NCI-H82 (cell line): ENCODE results near the gene SUMO3.
A peak's percentile ranks its signal among the peaks of the same experiment; 100 is the strongest.

Source experiments
- DNase-seq: peaks from one replicate; lab custom pipeline; 2025; lab: John Stamatoyannopoulos, UW

SUMO3 gene

GRCh38 chr21:44801468-44802395 is 16.1 kb downstream of the SUMO3 start, which contains the start of gene UBE2G2:
Gene UBE2G2, minus strand, starts transcription at chr21:44801820. Its CDS starts 72 bp downstream, at chr21:44801748.
- peak; percentile 88 for DNase-seq

GRCh38 chr21:44800971-44801467 is 16.8 kb downstream of the SUMO3 start:
- DNase-seq: peak; percentile 60

- peak; percentile 41 for DNase-seq
Observed at GRCh38 chr21:44800103-44800502, 17.8 kb downstream of the SUMO3 start.

- DNase-seq: no peak
Observed at GRCh38 chr21:44799646-44800045, 18.2 kb downstream of the SUMO3 start.

GRCh38 chr21:44797775-44798174 is 20.1 kb downstream of the SUMO3 start:
- no peak for DNase-seq

GRCh38 chr21:44795342-44795741 is 22.5 kb downstream of the SUMO3 start:
- DNase-seq: no peak

GRCh38 chr21:44793592-44794374 is 24.1 kb downstream of the SUMO3 start:
- peak; percentile 47 for DNase-seq

GRCh38 chr21:44792702-44793591 is 24.9 kb downstream of the SUMO3 start:
- peak; percentile 76 for DNase-seq

GRCh38 chr21:44791993-44792392 is 25.9 kb downstream of the SUMO3 start:
- DNase-seq: no peak

GRCh38 chr21:44791246-44791645 is 26.6 kb downstream of the SUMO3 start:
- DNase-seq: no peak

- DNase-seq: no peak
Observed at GRCh38 chr21:44790368-44790767, 27.5 kb downstream of the SUMO3 start.

- DNase-seq: no peak
Observed at GRCh38 chr21:44789880-44790279, 28.0 kb downstream of the SUMO3 start.

GRCh38 chr21:44785620-44786335 is 32.1 kb downstream of the SUMO3 start:
- no peak for DNase-seq

GRCh38 chr21:44784810-44785209 is 33.1 kb downstream of the SUMO3 start:
- DNase-seq: no peak

GRCh38 chr21:44783020-44783696 is 34.7 kb downstream of the SUMO3 start:
- no peak for DNase-seq

- no peak for DNase-seq
Observed at GRCh38 chr21:44780767-44781459, 36.9 kb downstream of the SUMO3 start.

GRCh38 chr21:44780137-44780502 is 37.7 kb downstream of the SUMO3 start:
- DNase-seq: no peak

GRCh38 chr21:44779417-44780136 is 38.3 kb downstream of the SUMO3 start:
- no peak for DNase-seq

- DNase-seq: no peak
Observed at GRCh38 chr21:44778983-44779382, 38.9 kb downstream of the SUMO3 start.
